ENCODE data around the gene CKS1B. TPM values are rescaled to one million over a fixed set of nuclear protein-coding genes. Genes with fewer than 3 reads are reported as not detected.

Gene CKS1B
- total and polyA plus RNA-seq, 2 donors (not counting 1 experiment from before 2014, with no cell fraction given), result 40.3 to 55.4 TPM

GRCh38 chr1:154992721-154993571 lies 18.5 kb downstream of the CKS1B start:
- H3K79me2 ChIP-seq (ENCODE audit: control insufficient read depth, insufficient read depth, low read length), result no peaks in the 10 kb centered on the region
- no peak overlapping the region for H3K4me3 ChIP-seq (replicated peaks in 1 of 4; ENCODE audit: control extremely low read depth in 1 of 4, insufficient read depth in 1 of 4, low read depth in 3 of 4, low read length in 4 of 4)
- no peak overlapping the region for H3K4me2 ChIP-seq (ENCODE audit: extremely low read depth, insufficient read depth, low read length)
- H3K4me1 ChIP-seq (ENCODE audit: control insufficient read depth, extremely low read depth, insufficient read depth, low read length), result no peaks in the 10 kb centered on the region
- H3K27me3 ChIP-seq (ENCODE audit: control insufficient read depth, insufficient read depth, low read length), result no peaks in the 10 kb centered on the region
- no peaks in the 10 kb centered on the region for H4K20me1 ChIP-seq (ENCODE audit: control insufficient read depth, extremely low read depth, insufficient read depth, low read length)
- H3K36me3 ChIP-seq (ENCODE audit: control insufficient read depth, insufficient read depth, low read length), result peaks cover 6% of the 10 kb centered on the region
- no peak overlapping the region for H3K27ac ChIP-seq (ENCODE audit: insufficient read depth, low read length)
- TF ChIP-seq, protein P1, sequence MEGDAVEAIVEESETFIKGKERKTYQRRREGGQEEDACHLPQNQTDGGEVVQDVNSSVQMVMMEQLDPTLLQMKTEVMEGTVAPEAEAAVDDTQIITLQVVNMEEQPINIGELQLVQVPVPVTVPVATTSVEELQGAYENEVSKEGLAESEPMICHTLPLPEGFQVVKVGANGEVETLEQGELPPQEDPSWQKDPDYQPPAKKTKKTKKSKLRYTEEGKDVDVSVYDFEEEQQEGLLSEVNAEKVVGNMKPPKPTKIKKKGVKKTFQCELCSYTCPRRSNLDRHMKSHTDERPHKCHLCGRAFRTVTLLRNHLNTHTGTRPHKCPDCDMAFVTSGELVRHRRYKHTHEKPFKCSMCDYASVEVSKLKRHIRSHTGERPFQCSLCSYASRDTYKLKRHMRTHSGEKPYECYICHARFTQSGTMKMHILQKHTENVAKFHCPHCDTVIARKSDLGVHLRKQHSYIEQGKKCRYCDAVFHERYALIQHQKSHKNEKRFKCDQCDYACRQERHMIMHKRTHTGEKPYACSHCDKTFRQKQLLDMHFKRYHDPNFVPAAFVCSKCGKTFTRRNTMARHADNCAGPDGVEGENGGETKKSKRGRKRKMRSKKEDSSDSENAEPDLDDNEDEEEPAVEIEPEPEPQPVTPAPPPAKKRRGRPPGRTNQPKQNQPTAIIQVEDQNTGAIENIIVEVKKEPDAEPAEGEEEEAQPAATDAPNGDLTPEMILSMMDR (conservative IDR thresholded peaks at IDR 0.05 in 1 of 2, IDR thresholded peaks at IDR 0.05 in 1 of 2; ENCODE audit: low read depth in 1 of 2, low read length in 2 of 2), result peak; percentile 12 to 40
- no peak for TF ChIP-seq EZH2 (IDR thresholded peaks at IDR 0.05; ENCODE audit: low read length, missing control alignments)
- no peak overlapping the region for H2AFZ ChIP-seq (ENCODE audit: low read length)
- no peak overlapping the region for H3K9ac ChIP-seq (ENCODE audit: insufficient read depth, low read length)
- H3K9me3 ChIP-seq (ENCODE audit: control insufficient read depth, insufficient read depth, low read depth, low read length), result no peaks in the 10 kb centered on the region
- DNase-seq (ENCODE audit: low read depth in 2 of 2), result peak; percentile 59 to 64

GRCh38 chr1:154993572-154994268 lies 19.2 kb downstream of the CKS1B start, which contains the start of gene LENEP:
Gene LENEP, plus strand, starts transcription at chr1:154993586. Its CDS starts 22 bp downstream, at chr1:154993608.
- Histone ChIP-seq H3K4me3 (replicated peaks in 1 of 4; ENCODE audit: control extremely low read depth in 1 of 4, insufficient read depth in 1 of 4, low read depth in 3 of 4, low read length in 4 of 4) (no peak within 1 kb of the TSS), H3K9ac (ENCODE audit: insufficient read depth, low read length) (no peak within 1 kb of the TSS), H3K9me3 (ENCODE audit: control insufficient read depth, insufficient read depth, low read depth, low read length) (no peaks in the 10 kb centered on the region), H3K79me2 (ENCODE audit: control insufficient read depth, insufficient read depth, low read length) (no peaks in the 10 kb centered on the region), H3K27me3 (ENCODE audit: control insufficient read depth, insufficient read depth, low read length) (no peaks in the 10 kb centered on the region), H3K4me2 (ENCODE audit: extremely low read depth, insufficient read depth, low read length) (no peak within 1 kb of the TSS), H3K4me1 (ENCODE audit: control insufficient read depth, extremely low read depth, insufficient read depth, low read length) (no peaks in the 10 kb centered on the region), H4K20me1 (ENCODE audit: control insufficient read depth, extremely low read depth, insufficient read depth, low read length) (no peaks in the 10 kb centered on the region), H3K27ac (ENCODE audit: insufficient read depth, low read length) (peak within 1 kb of the TSS; percentile 7), H2AFZ (ENCODE audit: low read length) (no peak within 1 kb of the TSS), H3K36me3 (ENCODE audit: control insufficient read depth, insufficient read depth, low read length) (peaks cover under 1% of the 10 kb centered on the region)
- TF ChIP-seq EZH2 (IDR thresholded peaks at IDR 0.05; ENCODE audit: low read length, missing control alignments), result no peak
- TF ChIP-seq, protein P1 (conservative IDR thresholded peaks at IDR 0.05 in 1 of 2, IDR thresholded peaks at IDR 0.05 in 1 of 2; ENCODE audit: low read depth in 1 of 2, low read length in 2 of 2), result no peak
- DNase-seq (ENCODE audit: low read depth in 2 of 2), result no peak

GRCh38 chr1:154994269-154994587 lies 19.7 kb downstream of the CKS1B start:
- Histone ChIP-seq H2AFZ (ENCODE audit: low read length) (no peak overlapping the region), H3K27me3 (ENCODE audit: control insufficient read depth, insufficient read depth, low read length) (no peaks in the 10 kb centered on the region), H3K27ac (ENCODE audit: insufficient read depth, low read length) (no peak overlapping the region), H3K79me2 (ENCODE audit: control insufficient read depth, insufficient read depth, low read length) (no peaks in the 10 kb centered on the region), H3K4me2 (ENCODE audit: extremely low read depth, insufficient read depth, low read length) (no peak overlapping the region), H3K4me3 (replicated peaks in 1 of 4; ENCODE audit: control extremely low read depth in 1 of 4, insufficient read depth in 1 of 4, low read depth in 3 of 4, low read length in 4 of 4) (no peak overlapping the region), H3K36me3 (ENCODE audit: control insufficient read depth, insufficient read depth, low read length) (no peaks in the 10 kb centered on the region), H3K9ac (ENCODE audit: insufficient read depth, low read length) (no peak overlapping the region), H3K9me3 (ENCODE audit: control insufficient read depth, insufficient read depth, low read depth, low read length) (no peaks in the 10 kb centered on the region), H3K4me1 (ENCODE audit: control insufficient read depth, extremely low read depth, insufficient read depth, low read length) (peaks cover 2% of the 10 kb centered on the region), H4K20me1 (ENCODE audit: control insufficient read depth, extremely low read depth, insufficient read depth, low read length) (no peaks in the 10 kb centered on the region)
- peak in 1 of 2 donors; percentile 10 for DNase-seq (ENCODE audit: low read depth in 2 of 2)
- TF ChIP-seq, protein P1 (conservative IDR thresholded peaks at IDR 0.05 in 1 of 2, IDR thresholded peaks at IDR 0.05 in 1 of 2; ENCODE audit: low read depth in 1 of 2, low read length in 2 of 2), result no peak
- no peak for TF ChIP-seq EZH2 (IDR thresholded peaks at IDR 0.05; ENCODE audit: low read length, missing control alignments)

Data from fibroblast of lung (primary cell).